Urinary bladder (tissue), 4 donors: ENCODE results near the gene SLC9A9. TPM values are rescaled to one million over a fixed set of nuclear protein-coding genes. Genes with fewer than 3 reads are reported as not detected.

Experiments
- DNase-seq: peaks from one replicate; pipeline ENCODE4 v3.0.0-alpha.2; 2015; ENCODE audit errors: extremely low spot score
- H3K27ac ChIP-seq: one replicate; pipeline ENCODE4 v1.5.1; 2013; ENCODE audit warnings: low read depth, mild to moderate bottlenecking, moderate library complexity
- H3K36me3 ChIP-seq: one replicate; pipeline ENCODE4 v1.6.1; 2013; ENCODE audit warnings: mild to moderate bottlenecking, moderate library complexity; ENCODE audit not compliant: insufficient read depth
- H3K4me1 ChIP-seq: one replicate; pipeline ENCODE4 v1.6.1; 2013; ENCODE audit warnings: mild to moderate bottlenecking, moderate library complexity; ENCODE audit not compliant: insufficient read depth
- H3K4me3 ChIP-seq: one replicate; pipeline ENCODE4 v1.5.1; 2013; ENCODE audit warnings: low read depth, low read length
- WGBS: extraction: QIAGEN DNeasy Blood & Tissue Kit; methylation state at CpG from one replicate; pipeline ENCODE4 v1.1.7; 2013; 5-methylcytosine and 5-hydroxymethylcytosine counted together
- polyA plus RNA-seq: library from polyadenylated mRNA; stranded (reverse); fragments of 200-250 nt; gene quantifications from one replicate; pipeline ENCODE4 v1.2.3, GENCODE V29; 2013
- total RNA-seq: library from RNA; depleted of rRNA; stranded (reverse); fragments of >200 nt; gene quantifications from one replicate; pipeline ENCODE4 v1.2.3, GENCODE V29; 2014
- donor health status: healthy with polysubstance abuse.
- donor health status: healthy.

Gene SLC9A9
- total and polyA plus RNA-seq, 2 donors, result 28.7 to 46.2 TPM

- no peaks in the 10 kb centered on the region for H3K4me1 ChIP-seq
- no peak for DNase-seq
- 92% methylated on average over 2 of the region's 2 CpGs for WGBS
Measured at GRCh38 chr3:143612541-143612940, 235.7 kb downstream of the SLC9A9 start.

DNA sequence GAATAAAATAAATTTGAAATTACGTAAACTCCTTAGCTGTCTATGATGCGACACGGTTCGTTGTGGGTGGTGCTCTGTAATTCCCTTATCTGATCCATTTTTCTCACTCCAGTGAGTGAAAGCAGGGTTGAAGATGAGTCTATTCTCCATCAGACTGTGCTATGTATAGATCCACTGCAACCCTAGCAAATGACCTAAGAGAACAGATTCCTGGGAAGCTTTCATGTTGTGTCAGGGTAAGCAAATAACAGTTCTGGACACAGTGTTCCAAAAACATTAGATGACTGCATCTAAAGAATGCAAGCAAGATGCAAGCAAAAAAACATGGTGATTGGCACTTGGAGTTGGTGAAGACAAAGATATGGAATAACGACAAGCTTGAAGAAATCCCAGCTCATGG, 239.3 kb downstream of the SLC9A9 start:
- no peak overlapping the region for H3K27ac ChIP-seq
- H3K4me1 ChIP-seq, result no peaks in the 10 kb centered on the region
- peaks cover 4% of the 10 kb centered on the region for H3K36me3 ChIP-seq
- H3K4me3 ChIP-seq, result no peak overlapping the region
- DNase-seq, result no peak
- WGBS, result 91% methylated on average over 5 of the region's 5 CpGs

More at GRCh38 chr3:143612541-143612940, 235.7 kb downstream of the SLC9A9 start:
- H3K27ac ChIP-seq, result no peak overlapping the region
- peaks cover 4% of the 10 kb centered on the region for H3K36me3 ChIP-seq
- H3K4me3 ChIP-seq, result no peak overlapping the region

DNA sequence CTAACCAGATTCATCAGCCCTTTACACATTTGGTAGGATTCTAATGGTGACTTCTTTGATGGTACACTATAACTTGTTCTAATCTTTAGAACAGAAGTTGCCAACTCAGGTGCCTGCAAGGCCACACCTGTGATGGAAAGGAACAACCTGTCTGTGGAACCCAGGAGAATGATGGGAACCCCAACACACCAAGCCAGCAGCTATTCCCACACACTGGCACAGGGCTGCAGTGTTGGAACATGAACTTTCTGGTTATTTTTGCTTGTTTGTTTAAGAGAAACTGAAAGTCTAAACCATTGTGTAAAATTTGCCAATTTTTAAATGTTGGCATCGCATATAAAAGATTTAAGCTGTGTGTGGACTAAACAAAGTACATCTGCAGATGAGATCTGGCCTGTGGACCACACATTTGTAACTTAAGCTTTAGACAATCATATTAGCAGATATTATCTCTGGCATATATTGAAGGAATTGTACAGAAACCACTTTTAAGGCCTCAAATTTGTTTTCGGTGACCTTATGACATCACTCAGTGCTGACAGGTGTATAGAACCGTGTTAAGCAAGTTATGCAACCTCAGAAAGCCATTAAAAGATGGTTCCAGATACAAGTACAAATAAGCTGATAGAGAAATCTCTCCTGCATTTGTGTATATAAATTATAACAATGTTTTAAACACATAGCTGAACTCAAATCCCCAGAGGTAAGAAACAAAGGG, 242.9 kb downstream of the SLC9A9 start:
- Histone ChIP-seq H3K36me3 (peaks cover 4% of the 10 kb centered on the region), H3K4me1 (no peaks in the 10 kb centered on the region), H3K27ac (no peak overlapping the region), H3K4me3 (no peak overlapping the region)
- DNase-seq, result no peak
- 62% methylated on average over 3 of the region's 3 CpGs for WGBS

DNA sequence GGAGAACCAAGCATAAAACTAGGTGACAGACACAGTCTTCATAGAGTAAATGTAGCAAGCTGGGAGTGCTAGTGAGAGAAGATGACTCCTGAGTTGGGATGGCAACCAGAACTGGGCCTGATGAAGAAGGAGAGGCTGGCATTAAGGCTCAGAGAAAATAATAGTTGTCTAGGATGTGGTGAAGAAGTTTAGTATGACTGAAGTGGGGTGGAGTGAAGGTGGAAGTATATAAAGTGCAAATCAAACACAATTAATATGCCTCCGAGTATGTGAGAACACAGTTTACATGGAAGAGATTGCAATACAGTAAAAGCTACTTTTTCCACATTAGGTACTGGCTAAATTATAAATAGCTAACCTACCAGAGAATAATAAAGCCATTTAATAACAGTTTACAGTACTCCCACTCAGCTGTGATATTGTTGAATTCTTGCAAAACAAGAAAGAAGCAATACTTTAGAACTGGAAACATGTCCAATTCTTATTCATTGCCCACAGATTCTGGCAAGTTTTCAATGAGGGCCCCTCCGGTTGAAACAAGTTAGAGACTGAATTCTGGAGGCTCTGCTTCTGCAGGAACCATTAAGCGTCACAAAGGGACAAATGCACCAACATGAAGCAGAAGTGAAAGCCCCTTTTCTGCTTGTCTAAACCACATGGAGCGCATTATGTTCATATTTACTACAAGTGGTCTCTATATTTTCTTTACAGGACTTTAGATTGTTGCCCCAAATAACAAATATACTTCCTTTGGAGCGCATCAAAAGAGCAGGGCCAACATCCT, 243.7 kb downstream of the SLC9A9 start:
- Histone ChIP-seq H3K4me3 (no peak overlapping the region), H3K4me1 (no peaks in the 10 kb centered on the region), H3K27ac (no peak overlapping the region), H3K36me3 (peaks cover 4% of the 10 kb centered on the region)
- DNase-seq, result no peak
- WGBS, result 76% methylated on average over 5 of the region's 5 CpGs

DNA sequence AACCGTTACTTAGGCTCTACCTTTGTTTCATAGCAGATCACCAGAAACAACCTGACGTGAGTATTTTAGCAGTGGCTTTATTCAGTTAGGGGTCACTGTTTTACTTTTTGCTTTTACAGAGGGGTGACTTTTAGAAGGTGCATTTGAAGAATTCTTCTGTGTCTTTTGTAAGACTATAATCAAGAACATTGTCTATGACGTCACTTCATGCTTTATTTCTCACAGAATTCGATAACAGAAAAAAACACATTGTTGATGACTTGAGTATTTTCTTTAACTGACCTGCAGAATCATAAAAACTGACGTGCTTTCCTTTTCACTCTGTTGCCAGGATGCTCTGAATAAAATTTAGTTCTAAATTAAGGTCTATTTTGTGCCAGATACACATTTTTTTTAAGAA, 244.5 kb downstream of the SLC9A9 start:
- 95% methylated on average over 5 of the region's 5 CpGs for WGBS
- no peaks in the 10 kb centered on the region for H3K4me1 ChIP-seq
- DNase-seq, result no peak

DNA sequence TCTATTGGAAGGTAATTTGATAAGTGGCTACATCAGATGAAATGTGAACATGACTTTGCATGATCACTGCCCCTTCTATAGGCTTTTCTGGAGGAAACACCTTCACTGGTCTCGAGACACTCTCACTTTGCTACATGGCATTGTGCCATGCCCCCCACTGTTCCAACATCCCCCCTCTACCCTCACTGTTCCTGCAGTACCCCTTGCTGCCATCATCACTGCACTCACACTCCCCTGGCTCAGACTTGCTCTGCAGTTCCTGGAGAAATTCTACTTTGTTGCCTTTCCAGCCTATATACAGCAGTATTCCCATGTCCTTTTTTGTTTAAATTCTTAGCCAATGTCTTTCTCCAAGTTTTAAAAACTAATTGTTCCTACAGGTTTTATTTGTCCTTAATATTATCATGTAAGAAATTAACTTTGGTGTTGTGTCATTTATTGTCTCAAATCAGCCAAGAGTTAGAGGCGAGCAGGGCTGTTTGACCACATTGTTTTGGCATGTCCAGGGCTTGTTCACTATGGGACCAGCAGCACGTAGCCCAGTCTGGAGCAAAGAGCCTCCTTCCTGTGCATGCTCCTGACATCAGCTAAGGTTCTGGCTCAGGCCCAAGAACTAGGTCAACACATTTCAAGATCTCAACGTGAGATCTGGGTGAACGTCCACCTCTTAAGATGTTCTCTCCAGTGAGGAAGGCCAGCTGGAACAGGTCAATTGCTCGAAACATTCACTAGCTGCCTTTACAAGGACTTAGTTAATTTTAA, 246.4 kb downstream of the SLC9A9 start:
- 64% methylated on average over 6 of the region's 6 CpGs for WGBS
- Histone ChIP-seq H3K36me3 (no peaks in the 10 kb centered on the region), H3K4me3 (no peak overlapping the region), H3K27ac (peak overlapping the region; percentile 80), H3K4me1 (no peaks in the 10 kb centered on the region)
- DNase-seq, result peak; percentile 96

More for the DNA sequence above, 244.5 kb downstream of the SLC9A9 start:
- Histone ChIP-seq H3K36me3 (peaks cover 4% of the 10 kb centered on the region), H3K27ac (no peak overlapping the region), H3K4me3 (no peak overlapping the region)

- Histone ChIP-seq H3K36me3 (no peaks in the 10 kb centered on the region), H3K27ac (peak overlapping the region; percentile 80), H3K4me3 (no peak overlapping the region), H3K4me1 (no peaks in the 10 kb centered on the region)
- DNase-seq, result no peak
- 87% methylated on average over 4 of the region's 4 CpGs for WGBS
Measured at GRCh38 chr3:143600756-143601718, 247.2 kb downstream of the SLC9A9 start.

DNA sequence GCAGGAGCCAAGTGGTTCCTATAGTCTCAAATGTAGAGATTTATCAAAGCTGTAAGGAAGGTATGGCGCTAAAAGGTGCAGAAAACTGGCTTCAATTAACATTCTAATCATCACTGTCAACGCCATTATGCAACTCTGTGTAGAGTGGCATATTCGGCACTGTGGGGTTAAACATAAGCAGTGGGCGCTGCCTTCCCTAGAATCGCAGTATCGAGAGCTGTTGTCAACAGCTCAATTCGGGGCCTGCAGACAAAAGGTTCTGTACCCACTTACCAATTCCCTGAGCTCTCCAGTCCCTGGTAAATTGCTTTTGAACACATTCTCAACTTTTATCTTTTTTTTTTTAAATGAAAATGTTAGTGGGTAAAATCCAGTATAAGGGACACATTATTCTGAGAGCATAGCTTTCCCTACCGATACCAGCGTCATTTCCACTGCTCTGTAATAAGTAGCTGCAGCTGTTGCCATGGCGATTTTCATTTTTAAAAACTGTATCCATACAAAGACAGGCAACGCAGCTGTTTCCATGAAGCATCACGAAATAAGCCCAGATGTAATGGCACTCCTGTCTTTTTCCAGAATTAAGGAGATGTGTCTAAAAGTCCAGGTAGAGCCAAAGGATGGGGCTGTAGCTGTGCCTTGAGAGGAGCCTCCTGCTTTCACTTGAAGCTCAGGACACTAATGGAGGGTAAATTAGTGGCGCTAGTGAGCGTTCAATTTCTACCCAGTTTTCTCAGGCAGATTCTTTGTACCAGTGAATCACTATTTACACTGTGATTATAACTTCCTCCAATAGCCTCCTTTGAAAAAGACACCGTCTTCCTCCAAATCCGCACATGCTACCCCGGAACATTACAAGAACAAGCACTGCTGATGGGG, 250.3 kb downstream of the SLC9A9 start:
- Histone ChIP-seq H3K4me1 (no peaks in the 10 kb centered on the region), H3K4me3 (no peak overlapping the region), H3K36me3 (no peaks in the 10 kb centered on the region), H3K27ac (peak overlapping the region; percentile 55)
- WGBS, result 94% methylated on average over 17 of the region's 17 CpGs
- no peak for DNase-seq

DNA sequence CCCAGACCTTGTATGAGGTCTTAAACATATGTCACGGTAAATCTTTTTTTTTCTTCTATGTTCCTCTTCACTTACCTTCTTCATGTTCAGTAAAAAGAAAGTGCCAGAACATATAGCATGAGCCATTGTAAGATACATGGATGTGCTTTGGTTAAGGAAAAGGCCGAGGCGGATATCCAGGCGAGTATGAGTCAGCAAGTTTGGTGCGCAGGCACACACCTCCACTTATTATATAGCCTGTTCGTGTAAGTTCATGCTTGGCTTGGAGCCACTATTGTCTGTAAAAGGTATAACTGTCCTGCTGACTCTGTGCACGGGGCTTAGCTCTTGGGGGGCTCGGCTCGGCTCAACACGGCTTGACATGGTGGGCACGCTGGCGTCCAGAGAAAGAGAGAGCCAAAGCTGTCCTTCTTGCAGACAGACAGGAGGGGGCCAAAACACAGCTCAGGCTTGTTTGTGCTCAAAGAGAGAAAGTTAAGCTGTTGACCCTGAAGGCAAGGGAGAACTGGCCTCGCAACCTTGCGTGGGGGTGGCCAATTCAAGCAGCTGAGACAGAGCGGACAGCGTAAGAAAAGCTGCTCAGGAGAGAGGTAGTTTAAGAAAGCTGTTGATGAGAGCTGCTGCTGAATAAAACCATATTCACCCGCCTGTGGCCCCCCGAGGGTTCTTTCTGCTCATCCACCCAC, 251.2 kb downstream of the SLC9A9 start:
- H3K36me3 ChIP-seq, result no peaks in the 10 kb centered on the region
- no peaks in the 10 kb centered on the region for H3K4me1 ChIP-seq
- 88% methylated on average over 18 of the region's 18 CpGs for WGBS
- no peak for DNase-seq
- H3K27ac ChIP-seq, result peak overlapping the region; percentile 55
- no peak overlapping the region for H3K4me3 ChIP-seq

GRCh38 chr3:143595456-143596077, 252.7 kb downstream of the SLC9A9 start:
- no peaks in the 10 kb centered on the region for H3K4me1 ChIP-seq
- H3K36me3 ChIP-seq, result no peaks in the 10 kb centered on the region
- WGBS, result 81% methylated on average over 3 of the region's 3 CpGs
- no peak overlapping the region for H3K27ac ChIP-seq
- no peak for DNase-seq
- H3K4me3 ChIP-seq, result no peak overlapping the region

DNA sequence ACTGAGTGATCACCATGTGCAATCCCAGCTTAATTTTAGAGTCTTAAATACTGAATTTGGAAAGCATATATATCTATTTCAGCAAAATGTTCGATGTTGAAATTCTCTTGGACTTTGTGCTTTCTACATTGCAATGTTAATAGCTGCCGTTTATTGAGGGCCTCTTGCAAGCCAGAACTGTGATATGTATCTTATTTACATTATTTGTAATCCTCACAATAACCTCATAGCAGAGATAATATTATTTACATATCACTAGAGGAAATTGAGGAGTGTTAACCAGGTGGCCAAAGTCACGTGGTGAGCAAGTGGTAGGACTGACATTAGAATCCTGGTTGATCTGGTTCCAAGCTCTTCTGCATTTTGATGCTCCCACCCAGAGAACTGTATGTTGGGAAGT, 254.1 kb downstream of the SLC9A9 start:
- WGBS, result 62% methylated on average over 3 of the region's 3 CpGs
- no peak for DNase-seq
- no peaks in the 10 kb centered on the region for H3K36me3 ChIP-seq
- H3K27ac ChIP-seq, result no peak overlapping the region
- no peak overlapping the region for H3K4me3 ChIP-seq
- no peaks in the 10 kb centered on the region for H3K4me1 ChIP-seq
